ENCODE data around the gene ACTN4.

DNA sequence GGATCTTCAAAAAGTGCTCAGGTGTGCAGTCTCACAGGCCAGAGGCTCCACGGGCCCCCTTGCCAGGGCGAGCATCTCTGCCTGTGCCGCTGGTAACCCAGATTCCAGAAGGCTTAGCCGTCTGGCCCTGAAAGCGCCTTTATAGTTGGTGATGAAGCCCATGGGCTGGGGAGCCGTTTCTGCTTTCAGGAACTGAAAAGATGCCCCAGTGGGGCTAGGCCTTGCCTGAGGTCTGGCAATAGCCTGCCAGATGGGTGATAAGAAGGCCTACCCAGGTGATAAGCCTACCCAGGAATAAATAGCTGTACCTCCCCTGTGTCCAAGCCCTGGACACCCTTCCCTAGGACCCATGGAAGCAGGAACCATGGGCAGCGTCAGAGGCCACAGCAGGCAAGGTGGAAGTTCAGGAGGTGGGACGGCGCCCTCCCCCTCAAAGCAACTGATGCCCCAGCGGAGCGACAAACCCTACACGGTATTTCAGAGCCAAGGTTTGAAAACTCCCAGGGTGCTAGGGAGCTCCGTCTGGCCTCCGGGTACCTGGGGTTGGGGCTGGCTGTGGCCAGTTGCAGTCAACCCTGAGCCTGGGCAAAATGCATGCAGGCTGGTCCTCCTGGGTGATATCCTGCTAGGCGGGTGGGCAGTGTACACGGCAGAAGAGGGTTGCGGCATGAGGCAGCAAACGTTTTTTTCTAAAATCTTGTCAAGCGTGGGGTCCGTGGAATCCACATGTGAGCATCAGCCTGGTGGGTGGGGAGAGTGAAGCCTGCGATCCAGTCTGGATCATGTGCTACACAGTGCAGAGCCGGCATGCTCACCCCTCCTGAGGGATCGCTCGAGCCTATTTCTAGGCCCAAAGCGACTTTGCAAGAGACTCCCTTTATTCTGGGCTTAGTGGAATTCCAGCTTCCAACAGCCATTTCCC is 45.3 kb downstream of the ACTN4 start:
- TF ChIP-seq, protein P1, sequence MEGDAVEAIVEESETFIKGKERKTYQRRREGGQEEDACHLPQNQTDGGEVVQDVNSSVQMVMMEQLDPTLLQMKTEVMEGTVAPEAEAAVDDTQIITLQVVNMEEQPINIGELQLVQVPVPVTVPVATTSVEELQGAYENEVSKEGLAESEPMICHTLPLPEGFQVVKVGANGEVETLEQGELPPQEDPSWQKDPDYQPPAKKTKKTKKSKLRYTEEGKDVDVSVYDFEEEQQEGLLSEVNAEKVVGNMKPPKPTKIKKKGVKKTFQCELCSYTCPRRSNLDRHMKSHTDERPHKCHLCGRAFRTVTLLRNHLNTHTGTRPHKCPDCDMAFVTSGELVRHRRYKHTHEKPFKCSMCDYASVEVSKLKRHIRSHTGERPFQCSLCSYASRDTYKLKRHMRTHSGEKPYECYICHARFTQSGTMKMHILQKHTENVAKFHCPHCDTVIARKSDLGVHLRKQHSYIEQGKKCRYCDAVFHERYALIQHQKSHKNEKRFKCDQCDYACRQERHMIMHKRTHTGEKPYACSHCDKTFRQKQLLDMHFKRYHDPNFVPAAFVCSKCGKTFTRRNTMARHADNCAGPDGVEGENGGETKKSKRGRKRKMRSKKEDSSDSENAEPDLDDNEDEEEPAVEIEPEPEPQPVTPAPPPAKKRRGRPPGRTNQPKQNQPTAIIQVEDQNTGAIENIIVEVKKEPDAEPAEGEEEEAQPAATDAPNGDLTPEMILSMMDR (IDR thresholded peaks at IDR 0.05), result no peak
- TF ChIP-seq POLR2A (IDR thresholded peaks at IDR 0.05), result no peak
